Endothelial cell (in vitro differentiated cells): ENCODE results near the gene TGFBRAP1. TPM values are rescaled to one million over a fixed set of nuclear protein-coding genes. Genes with fewer than 3 reads are reported as not detected.

Experiments used
- DNase-seq: peaks from one replicate; pipeline ENCODE4 v3.0.0; 2021; ENCODE audit warnings: low spot score
- H3K27ac Mint-ChIP-seq: one replicate; pipeline ENCODE4 v1.8.0; 2021; ENCODE audit warnings: mixed read lengths, inconsistent platforms; ENCODE audit not compliant: unreplicated experiment
- H3K27me3 Mint-ChIP-seq: one replicate; pipeline ENCODE4 v1.8.0; 2021; ENCODE audit warnings: mild to moderate bottlenecking, moderate library complexity, mixed read lengths, inconsistent platforms; ENCODE audit not compliant: unreplicated experiment
- H3K36me3 Mint-ChIP-seq: one replicate; pipeline ENCODE4 v1.8.0; 2021; ENCODE audit warnings: mild to moderate bottlenecking, low read depth, mixed read lengths, inconsistent platforms; ENCODE audit not compliant: unreplicated experiment
- H3K4me1 Mint-ChIP-seq: one replicate; pipeline ENCODE4 v1.8.0; 2021; ENCODE audit warnings: mild to moderate bottlenecking, mixed read lengths, inconsistent platforms; ENCODE audit not compliant: unreplicated experiment
- H3K4me3 Mint-ChIP-seq: one replicate; pipeline ENCODE4 v1.8.0; 2021; ENCODE audit warnings: mild to moderate bottlenecking, mixed read lengths, inconsistent platforms; ENCODE audit not compliant: unreplicated experiment
- H3K9me3 Mint-ChIP-seq: one replicate; pipeline ENCODE4 v1.8.0; 2021; ENCODE audit warnings: mixed read lengths, inconsistent platforms; ENCODE audit not compliant: unreplicated experiment
- total RNA-seq: library from RNA; stranded (reverse); fragmentation: NEBNext Ultra II Directional; extraction: Animal tissue kit (Norgen Biotek cat#: 25700); gene quantifications from one replicate; pipeline ENCODE4 v1.2.1, GENCODE V29; 2021; ENCODE audit not compliant: unreplicated experiment
- TF ChIP-seq, protein P1 (sequence below): fragments of 200-600 bp; sonication (generic); IDR thresholded peaks from one replicate; pipeline ENCODE4 v1.5.0; 2021; ENCODE audit warnings: antibody characterized with exemption; ENCODE audit not compliant: unreplicated experiment

TGFBRAP1 gene
- total RNA-seq, 1 donor from 2014 or later: 18.8 TPM

DNA sequence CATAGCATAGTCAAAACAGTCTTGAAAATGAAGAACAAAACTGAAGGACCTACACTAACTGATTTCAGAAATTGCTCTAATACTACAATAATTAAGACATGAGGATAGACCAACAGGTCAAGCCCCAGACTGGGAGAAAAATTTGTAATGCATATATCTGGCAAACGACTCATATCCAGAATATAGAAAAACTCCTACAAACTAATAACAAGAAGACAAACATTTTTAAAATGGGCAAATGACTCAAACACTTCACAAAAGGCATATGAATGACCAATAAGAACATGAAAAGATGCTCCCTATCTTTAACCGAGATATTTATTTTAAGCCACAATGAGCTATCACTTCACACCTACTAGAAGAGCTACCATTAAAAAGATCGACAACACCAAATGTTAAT, 14.2 kb downstream of the TGFBRAP1 start:
- Mint-ChIP-seq H3K4me1 (no peaks in the 10 kb centered on the region), H3K9me3 (no peaks in the 10 kb centered on the region), H3K36me3 (no peaks in the 10 kb centered on the region), H3K27ac (no peak overlapping the region), H3K27me3 (peaks cover 2% of the 10 kb centered on the region), H3K4me3 (no peak overlapping the region)
- DNase-seq: no peak
- TF ChIP-seq, protein P1, sequence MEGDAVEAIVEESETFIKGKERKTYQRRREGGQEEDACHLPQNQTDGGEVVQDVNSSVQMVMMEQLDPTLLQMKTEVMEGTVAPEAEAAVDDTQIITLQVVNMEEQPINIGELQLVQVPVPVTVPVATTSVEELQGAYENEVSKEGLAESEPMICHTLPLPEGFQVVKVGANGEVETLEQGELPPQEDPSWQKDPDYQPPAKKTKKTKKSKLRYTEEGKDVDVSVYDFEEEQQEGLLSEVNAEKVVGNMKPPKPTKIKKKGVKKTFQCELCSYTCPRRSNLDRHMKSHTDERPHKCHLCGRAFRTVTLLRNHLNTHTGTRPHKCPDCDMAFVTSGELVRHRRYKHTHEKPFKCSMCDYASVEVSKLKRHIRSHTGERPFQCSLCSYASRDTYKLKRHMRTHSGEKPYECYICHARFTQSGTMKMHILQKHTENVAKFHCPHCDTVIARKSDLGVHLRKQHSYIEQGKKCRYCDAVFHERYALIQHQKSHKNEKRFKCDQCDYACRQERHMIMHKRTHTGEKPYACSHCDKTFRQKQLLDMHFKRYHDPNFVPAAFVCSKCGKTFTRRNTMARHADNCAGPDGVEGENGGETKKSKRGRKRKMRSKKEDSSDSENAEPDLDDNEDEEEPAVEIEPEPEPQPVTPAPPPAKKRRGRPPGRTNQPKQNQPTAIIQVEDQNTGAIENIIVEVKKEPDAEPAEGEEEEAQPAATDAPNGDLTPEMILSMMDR: no peak

DNA sequence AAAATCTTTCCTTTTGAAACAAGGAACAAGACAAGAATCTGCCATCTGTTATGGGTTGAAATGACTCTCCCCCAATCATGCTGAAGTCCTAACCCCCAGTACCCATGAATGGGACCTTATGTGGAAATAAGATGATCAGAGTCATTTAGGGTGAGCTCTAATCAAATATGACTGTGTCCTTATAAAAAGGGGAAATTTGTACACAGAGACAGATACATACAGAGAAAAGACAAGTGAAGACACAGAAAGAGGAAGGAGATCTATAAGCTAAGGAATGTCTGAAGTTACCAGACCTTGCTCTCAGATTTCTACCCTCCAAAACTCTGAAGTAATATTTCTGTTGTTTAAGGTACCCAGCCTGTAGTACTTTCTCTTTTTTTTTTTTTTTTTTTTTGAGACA, 15.7 kb downstream of the TGFBRAP1 start:
- TF ChIP-seq, protein P1: no peak
- peaks cover 2% of the 10 kb centered on the region for H3K27me3 Mint-ChIP-seq
- peaks cover 1% of the 10 kb centered on the region for H3K36me3 Mint-ChIP-seq
- H3K9me3 Mint-ChIP-seq: no peaks in the 10 kb centered on the region
- H3K4me3 Mint-ChIP-seq: no peak overlapping the region
- no peak overlapping the region for H3K27ac Mint-ChIP-seq
- no peak for DNase-seq
- no peaks in the 10 kb centered on the region for H3K4me1 Mint-ChIP-seq

DNA sequence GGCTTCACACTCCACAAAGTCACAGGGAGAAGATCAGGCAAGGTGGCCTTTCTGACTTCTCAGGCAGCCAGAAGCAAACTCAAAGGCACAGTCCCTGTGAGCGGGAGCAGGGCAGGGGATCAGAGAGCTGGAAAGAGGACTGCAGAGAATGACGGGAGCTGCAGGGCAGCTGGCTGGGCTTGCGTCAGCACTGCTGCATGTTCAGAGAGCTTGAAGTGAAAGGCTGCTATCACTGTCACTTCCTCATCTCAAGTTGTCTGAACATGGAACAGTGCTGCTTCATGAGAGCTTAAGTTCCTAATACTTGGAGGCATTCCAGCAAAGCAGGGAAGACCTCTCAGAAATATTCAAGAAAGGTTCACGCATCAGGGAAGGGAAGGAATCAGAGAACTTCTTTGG, 20.4 kb downstream of the TGFBRAP1 start:
- TF ChIP-seq, protein P1: no peak
- peaks cover 15% of the 10 kb centered on the region for H3K36me3 Mint-ChIP-seq
- H3K27me3 Mint-ChIP-seq: peaks cover 5% of the 10 kb centered on the region
- no peak overlapping the region for H3K27ac Mint-ChIP-seq
- no peaks in the 10 kb centered on the region for H3K4me1 Mint-ChIP-seq
- H3K4me3 Mint-ChIP-seq: no peak overlapping the region
- DNase-seq: no peak
- no peaks in the 10 kb centered on the region for H3K9me3 Mint-ChIP-seq

DNA sequence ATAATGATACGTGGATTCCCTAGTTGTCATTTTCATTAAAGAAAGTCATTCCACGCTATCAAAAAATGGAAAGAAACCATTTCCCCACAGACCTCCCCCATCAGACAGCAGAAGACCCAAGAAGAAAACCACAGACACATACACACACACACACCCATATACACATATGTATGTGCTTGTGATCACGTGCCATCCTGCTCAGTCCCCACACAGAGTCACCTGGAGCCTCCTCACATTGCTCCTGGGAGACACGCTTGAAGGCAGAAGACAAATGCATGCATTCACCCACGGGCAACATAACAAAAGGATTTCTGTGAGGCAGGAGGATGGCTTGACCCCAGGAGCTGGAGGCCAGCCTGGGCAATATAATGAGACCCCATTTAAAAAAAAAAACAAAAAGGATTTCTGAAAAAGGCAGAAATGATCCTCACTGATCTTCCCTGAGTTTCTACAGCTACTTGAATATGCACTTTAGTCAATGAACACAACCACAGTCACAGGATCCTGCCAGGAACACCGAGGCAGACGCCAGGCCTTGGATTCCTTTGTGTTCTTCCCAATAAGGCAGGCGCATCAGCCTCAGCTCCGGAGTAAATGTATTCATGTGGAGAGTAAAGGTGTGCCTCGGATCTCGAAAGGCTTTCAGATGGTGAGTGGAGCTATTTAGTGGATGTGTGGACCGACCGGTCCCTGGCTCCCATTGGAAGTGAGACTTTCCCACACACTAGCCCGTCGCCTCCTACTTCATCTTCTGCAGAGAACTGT, 21.0 kb downstream of the TGFBRAP1 start:
- no peaks in the 10 kb centered on the region for H3K9me3 Mint-ChIP-seq
- peaks cover 15% of the 10 kb centered on the region for H3K36me3 Mint-ChIP-seq
- TF ChIP-seq, protein P1: no peak
- H3K4me1 Mint-ChIP-seq: no peaks in the 10 kb centered on the region
- H3K27me3 Mint-ChIP-seq: peaks cover 5% of the 10 kb centered on the region
- no peak overlapping the region for H3K27ac Mint-ChIP-seq
- no peak overlapping the region for H3K4me3 Mint-ChIP-seq
- no peak for DNase-seq

DNA sequence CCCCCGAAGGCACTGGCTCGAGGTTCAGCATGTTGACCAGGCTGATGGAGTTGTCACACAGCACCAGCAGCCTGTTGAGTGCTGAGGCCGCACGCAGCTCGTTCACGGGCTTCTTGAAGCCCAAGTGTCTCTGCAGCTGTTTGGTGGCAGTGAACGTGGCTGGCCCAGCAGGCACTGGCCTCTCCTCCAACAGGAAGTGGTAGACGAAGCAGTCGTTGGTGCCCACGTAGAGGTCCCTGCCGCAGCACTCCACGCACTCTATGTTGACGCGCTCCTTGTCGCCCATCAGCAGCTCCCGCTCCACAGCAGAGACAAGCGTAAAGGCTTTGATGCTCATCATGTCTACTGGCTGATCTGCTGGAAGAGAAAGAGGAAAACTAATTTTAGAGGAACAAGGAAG, 21.6 kb downstream of the TGFBRAP1 start:
- TF ChIP-seq, protein P1: no peak
- Mint-ChIP-seq H3K36me3 (peaks cover 15% of the 10 kb centered on the region), H3K4me1 (no peaks in the 10 kb centered on the region)

More for the DNA sequence above, 21.6 kb downstream of the TGFBRAP1 start:
- no peak overlapping the region for H3K4me3 Mint-ChIP-seq
- no peak for DNase-seq
- no peaks in the 10 kb centered on the region for H3K9me3 Mint-ChIP-seq
- H3K27me3 Mint-ChIP-seq: peaks cover 5% of the 10 kb centered on the region
- no peak overlapping the region for H3K27ac Mint-ChIP-seq
